ENCODE results near the gene ZNF366. TPM values are rescaled to one million over a fixed set of nuclear protein-coding genes. Genes with fewer than 3 reads are reported as not detected.

The ZNF366 gene
- total and polyA plus RNA-seq, 2 of the 13 experiments (the other 11 are each of a cell fraction or from before 2014, with no cell fraction given), result not detected

- Histone ChIP-seq H3K9me3 (ENCODE audit: low read length) (no peaks in the 10 kb centered on the region), H4K20me1 (ENCODE audit: insufficient read depth, low read length) (no peaks in the 10 kb centered on the region), H3K36me3 (replicated peaks in 1 of 2; ENCODE audit: control insufficient read depth in 1 of 2, insufficient read depth in 2 of 2, low read length in 2 of 2) (no peaks in the 10 kb centered on the region), H3K4me2 (ENCODE audit: low read depth, low read length) (no peak overlapping the region), H3K9ac (ENCODE audit: insufficient read depth, low read depth, low read length) (no peak overlapping the region), H3K4me1 (ENCODE audit: insufficient read depth, low read length) (no peaks in the 10 kb centered on the region), H3K4me3 (replicated peaks in 1 of 3; ENCODE audit: insufficient read depth in 1 of 3, low read depth in 2 of 3, low read length in 3 of 3) (no peak overlapping the region), H3K79me2 (ENCODE audit: insufficient read depth, low read length) (no peaks in the 10 kb centered on the region), H3K27ac (ENCODE audit: extremely low read length, insufficient read depth, low read length) (no peak overlapping the region), H3K27me3 (ENCODE audit: control insufficient read depth in 1 of 2, insufficient read depth in 2 of 2, low read length in 2 of 2) (peaks cover 0 to 5% of the 10 kb centered on the region in 2 experiments; a peak in 1 of 5 replicates), H2AFZ (ENCODE audit: low read length) (no peak overlapping the region)
- ATAC-seq (no peak), FAIRE-seq (no peak), DNase-seq (ENCODE audit: low spot score) (peak; percentile 25)
- CTCF ChIA-PET (ENCODE audit: low intra/inter-chr PET ratio, low total read pairs), result interaction anchor here (1.1 kb wide), 1 partner anchor 158 kb away, joined by 5 read pairs; no protein-coding TSS in a partner anchor
- BruUV-seq (replicated peaks), result no TSS peak
- TF ChIP-seq STAG1 (CRISPR knock-in tag; IDR thresholded peaks at IDR 0.05), result peak; percentile 59
- peak; percentile 49 for TF ChIP-seq CTCF (CRISPR knock-in tag; IDR thresholded peaks at IDR 0.05)
- TF ChIP-seq JUND (CRISPR knock-in tag; IDR thresholded peaks at IDR 0.05), result no peak
- no peak for TF ChIP-seq ZNF343 (CRISPR knock-in tag; IDR thresholded peaks at IDR 0.05)
- peak; percentile 11; the same call in 1 of the 2 replicates for TF ChIP-seq SMC3 (IDR thresholded peaks at IDR 0.05; ENCODE audit: low read length)
- no peak for TF ChIP-seq ZNF143 (CRISPR knock-in tag; IDR thresholded peaks at IDR 0.05)
- no peak for TF ChIP-seq PAWR (CRISPR knock-in tag; IDR thresholded peaks at IDR 0.05; ENCODE audit: borderline replicate concordance)
- POLR2A ChIA-PET, result no interaction called here
- intact Hi-C loops (cut with micrococcal nuclease; ENCODE audit: unreplicated experiment) (no loop called here), in situ Hi-C loops (cut with HindIII; ENCODE audit: extremely low pct_ligation_motif_present, low pct_unique_long_range_greater_than_20kb) (no loop called here)
- 3% methylated on average over 3 of the region's 3 CpGs for WGBS (ENCODE audit: low lambda C conversion rate)
Measured at GRCh38 chr5:72523960-72524582, 16.9 kb upstream of the ZNF366 start.

DNA sequence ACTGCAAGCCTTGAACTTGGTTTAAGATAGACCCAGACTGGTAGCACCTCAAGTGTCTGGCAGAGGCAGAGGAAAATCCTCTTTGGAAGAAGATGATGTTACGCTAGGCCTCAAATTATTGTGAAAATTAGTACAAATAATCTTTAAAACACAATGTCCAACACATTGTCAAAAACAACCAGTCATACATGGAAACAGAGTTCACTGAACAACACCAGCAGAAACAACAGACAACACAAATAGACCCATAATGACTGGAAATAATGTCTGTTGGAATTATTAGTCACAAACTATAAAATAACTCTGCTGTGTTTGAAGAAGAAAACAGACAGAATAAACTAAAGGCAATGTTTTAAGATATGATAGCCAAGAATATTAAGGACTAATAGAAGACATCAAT, 15.4 kb upstream of the ZNF366 start:
- Histone ChIP-seq H3K27me3 (ENCODE audit: control insufficient read depth in 1 of 2, insufficient read depth in 2 of 2, low read length in 2 of 2) (peaks cover 0 to 5% of the 10 kb centered on the region in 2 experiments; a peak in 1 of 5 replicates), H3K36me3 (replicated peaks in 1 of 2; ENCODE audit: control insufficient read depth in 1 of 2, insufficient read depth in 2 of 2, low read length in 2 of 2) (no peaks in the 10 kb centered on the region), H4K20me1 (ENCODE audit: insufficient read depth, low read length) (no peaks in the 10 kb centered on the region), H3K79me2 (ENCODE audit: insufficient read depth, low read length) (no peaks in the 10 kb centered on the region), H3K4me1 (ENCODE audit: insufficient read depth, low read length) (peaks cover 11% of the 10 kb centered on the region), H3K9me3 (ENCODE audit: low read length) (no peaks in the 10 kb centered on the region), H3K4me3 (replicated peaks in 1 of 3; ENCODE audit: insufficient read depth in 1 of 3, low read depth in 2 of 3, low read length in 3 of 3) (no peak overlapping the region), H2AFZ (ENCODE audit: low read length) (no peak overlapping the region), H3K27ac (ENCODE audit: extremely low read length, insufficient read depth, low read length) (no peak overlapping the region), H3K4me2 (ENCODE audit: low read depth, low read length) (no peak overlapping the region), H3K9ac (ENCODE audit: insufficient read depth, low read depth, low read length) (no peak overlapping the region)
- ATAC-seq (no peak), DNase-seq (ENCODE audit: low spot score) (no peak), FAIRE-seq (no peak)
- 0% methylated on average over 1 of the region's 1 CpG for WGBS (ENCODE audit: low lambda C conversion rate)
- BruUV-seq (replicated peaks), result no TSS peak
- ChIA-PET CTCF (ENCODE audit: low intra/inter-chr PET ratio, low total read pairs) (no interaction called here), POLR2A (no interaction called here)
- in situ Hi-C loops (cut with HindIII; ENCODE audit: extremely low pct_ligation_motif_present, low pct_unique_long_range_greater_than_20kb), result no loop called here
- intact Hi-C loops (cut with micrococcal nuclease; ENCODE audit: unreplicated experiment), result no loop called here
- no peak for TF ChIP-seq MIER3 (CRISPR knock-in tag; IDR thresholded peaks at IDR 0.05; ENCODE audit: borderline replicate concordance)
- no peak for TF ChIP-seq STAT5B (CRISPR knock-in tag; IDR thresholded peaks at IDR 0.05)
- TF ChIP-seq NFRKB (IDR thresholded peaks at IDR 0.05), result no peak
- TF ChIP-seq ATF2 (CRISPR knock-in tag; IDR thresholded peaks at IDR 0.05), result no peak
- TF ChIP-seq, protein P1, sequence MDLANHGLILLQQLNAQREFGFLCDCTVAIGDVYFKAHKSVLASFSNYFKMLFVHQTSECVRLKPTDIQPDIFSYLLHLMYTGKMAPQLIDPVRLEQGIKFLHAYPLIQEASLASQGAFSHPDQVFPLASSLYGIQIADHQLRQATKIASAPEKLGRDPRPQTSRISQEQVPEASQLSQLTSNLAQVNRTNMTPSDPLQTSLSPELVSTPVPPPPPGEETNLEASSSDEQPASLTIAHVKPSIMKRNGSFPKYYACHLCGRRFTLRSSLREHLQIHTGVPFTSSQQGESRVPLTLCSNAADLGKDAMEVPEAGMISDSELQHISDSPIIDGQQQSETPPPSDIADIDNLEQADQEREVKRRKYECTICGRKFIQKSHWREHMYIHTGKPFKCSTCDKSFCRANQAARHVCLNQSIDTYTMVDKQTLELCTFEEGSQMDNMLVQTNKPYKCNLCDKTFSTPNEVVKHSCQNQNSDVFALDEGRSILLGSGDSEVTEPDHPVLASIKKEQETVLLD (CRISPR knock-in tag; IDR thresholded peaks at IDR 0.05; ENCODE audit: low read depth), result no peak
- no peak for TF ChIP-seq ARNT2 (CRISPR knock-in tag; IDR thresholded peaks at IDR 0.05; ENCODE audit: low read depth)
- TF ChIP-seq AGO1 (IDR thresholded peaks at IDR 0.05; ENCODE audit: low read depth, low read length, poor library complexity, severe bottlenecking), result no peak
- no peak for TF ChIP-seq ATF3 (CRISPR knock-in tag; IDR thresholded peaks at IDR 0.05)

All from HepG2 (cell line).